Stimulated activated CD4-positive, alpha-beta T cell treated with anti-CD3 and anti-CD28 coated beads, Interleukin-2, amount 100 ng/mL, for 4 hours (primary cell): ENCODE data around the gene IL5RA.

Source experiments
- DNase-seq: peaks from one replicate; pipeline ENCODE4 v3.0.0-alpha.2; 2020; ENCODE audit warnings: low read depth

Gene IL5RA

DNA sequence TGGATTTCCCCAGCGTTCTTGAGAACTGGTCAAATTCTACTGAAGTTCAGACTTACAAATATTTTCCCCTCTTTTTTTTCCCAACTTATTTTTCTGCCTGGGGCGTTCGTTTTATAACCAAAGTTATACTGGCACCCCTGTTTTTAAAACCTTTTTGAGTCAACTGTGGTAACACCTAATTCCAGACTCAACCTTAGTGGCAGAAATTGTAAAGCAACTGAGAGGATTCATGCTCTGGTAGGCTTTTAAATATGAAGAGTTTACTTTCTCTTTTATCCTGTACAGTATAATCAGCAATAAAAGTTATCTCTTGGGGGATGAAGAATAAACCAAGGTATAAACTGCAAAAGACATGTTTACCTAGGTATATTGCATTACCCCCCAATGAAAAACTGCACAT lies 2.3 kb downstream of the IL5RA start:
- DNase-seq = no peak

DNA sequence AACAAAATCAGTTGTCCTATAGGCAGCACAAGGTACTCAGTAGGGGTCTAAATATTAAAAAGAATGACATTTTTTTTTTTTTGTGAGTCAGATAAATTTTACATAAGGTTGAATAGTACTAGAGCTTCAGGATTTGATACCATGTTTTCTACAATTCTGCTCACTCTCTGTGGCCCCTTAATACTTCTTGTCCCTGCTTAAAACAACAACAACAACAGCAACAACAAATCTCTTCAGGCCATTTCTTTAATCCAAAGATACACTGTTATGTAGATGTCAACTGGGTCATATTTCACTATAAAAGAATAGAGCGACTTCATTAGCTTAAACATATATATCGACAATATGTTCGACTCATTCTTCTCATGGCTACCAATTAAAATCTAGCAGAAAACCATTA lies 3.0 kb downstream of the IL5RA start:
- DNase-seq = no peak

DNA sequence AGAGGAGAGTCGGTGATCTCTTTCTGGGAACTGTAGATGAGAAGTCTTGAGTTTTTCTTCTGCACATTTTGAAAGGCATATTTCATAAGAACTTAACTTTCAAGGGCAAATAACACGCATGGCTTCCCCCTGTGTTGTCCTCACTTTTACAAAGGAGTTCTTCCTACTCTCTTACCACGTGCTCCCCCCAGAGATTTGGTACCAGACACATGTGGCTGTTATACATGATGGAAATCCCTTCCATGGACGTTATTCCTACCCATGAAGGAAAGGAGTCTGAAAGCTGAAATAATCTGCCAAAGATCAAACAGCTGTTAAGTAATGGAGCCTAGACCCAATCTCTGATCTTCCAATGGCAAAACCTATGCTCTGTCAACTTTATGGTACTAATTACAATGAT lies 4.4 kb downstream of the IL5RA start:
- no peak for DNase-seq

DNA sequence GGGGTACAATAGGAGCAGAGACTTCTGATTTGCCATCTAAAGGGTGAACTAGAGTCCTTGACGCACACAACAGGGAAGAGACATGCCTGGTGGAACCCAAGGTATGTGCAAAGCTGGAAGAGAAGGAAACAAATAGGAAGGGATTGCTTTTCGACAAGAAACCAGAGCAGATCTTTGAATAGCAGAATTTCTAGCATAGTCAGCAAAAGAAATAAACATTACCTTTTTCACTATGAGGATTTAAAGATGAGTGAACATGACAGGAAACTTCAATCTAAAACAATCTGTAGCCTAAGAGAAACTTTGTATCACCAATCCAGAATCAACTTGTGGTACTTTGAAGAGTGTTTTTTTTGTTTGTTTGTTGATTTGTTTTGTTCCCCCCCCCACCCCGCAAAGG lies 4.9 kb downstream of the IL5RA start:
- no peak for DNase-seq

DNA sequence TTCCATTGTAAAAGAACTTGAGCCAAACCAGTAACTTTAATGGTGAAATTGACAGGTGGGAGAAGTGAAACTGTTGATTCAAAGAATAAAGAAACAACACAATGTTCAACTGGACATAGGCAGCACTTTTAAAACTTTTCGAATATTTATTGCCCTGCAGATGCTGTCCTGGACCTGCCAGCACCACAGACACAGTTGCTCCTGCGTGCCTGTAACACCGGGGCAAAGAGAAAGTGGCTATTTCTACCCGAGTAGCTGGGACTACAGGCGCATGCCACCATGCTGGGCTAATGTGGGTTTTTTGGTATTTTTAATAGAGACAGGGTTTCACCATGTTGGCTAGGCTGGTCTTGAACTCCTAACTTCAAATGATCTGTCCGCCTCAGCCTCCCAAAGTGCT lies 7.4 kb downstream of the IL5RA start:
- DNase-seq = no peak

DNA sequence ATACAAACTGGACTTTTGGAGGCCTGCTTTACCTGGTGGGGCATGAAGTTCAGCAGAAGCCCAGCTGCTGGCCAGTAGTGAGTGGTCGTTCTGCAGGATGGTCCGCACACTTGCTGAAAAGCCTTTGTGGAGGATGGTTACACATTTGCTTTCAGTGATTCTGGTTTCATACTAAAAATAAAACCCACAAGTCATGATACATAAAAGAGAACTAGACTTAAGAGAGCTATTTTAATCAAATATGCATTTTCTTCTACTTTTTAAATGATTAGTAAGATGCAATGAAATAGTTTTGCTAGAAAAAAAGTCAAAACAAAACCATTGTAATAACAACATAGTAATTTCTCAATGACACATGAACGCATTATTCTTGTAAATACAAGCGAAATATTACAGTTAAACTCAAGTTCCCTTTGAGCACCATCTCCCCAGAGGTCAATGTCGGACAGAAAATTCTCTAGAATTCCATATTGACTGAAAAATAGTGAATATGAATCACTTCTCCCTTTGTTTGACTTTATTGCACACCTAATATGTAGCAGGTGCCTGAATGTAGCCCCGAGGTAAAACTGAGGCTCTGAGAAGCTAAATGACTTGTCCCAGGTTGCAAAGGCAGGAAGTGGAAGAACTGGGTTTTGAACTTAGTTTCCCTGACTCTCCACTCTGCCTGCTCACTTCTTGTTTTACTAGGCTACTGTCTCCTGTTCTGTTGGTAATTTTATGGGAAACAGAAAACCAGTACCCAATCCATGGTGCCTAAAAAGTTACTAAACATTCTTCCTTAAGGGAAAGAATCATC lies 8.3 kb downstream of the IL5RA start:
- DNase-seq = no peak

DNA sequence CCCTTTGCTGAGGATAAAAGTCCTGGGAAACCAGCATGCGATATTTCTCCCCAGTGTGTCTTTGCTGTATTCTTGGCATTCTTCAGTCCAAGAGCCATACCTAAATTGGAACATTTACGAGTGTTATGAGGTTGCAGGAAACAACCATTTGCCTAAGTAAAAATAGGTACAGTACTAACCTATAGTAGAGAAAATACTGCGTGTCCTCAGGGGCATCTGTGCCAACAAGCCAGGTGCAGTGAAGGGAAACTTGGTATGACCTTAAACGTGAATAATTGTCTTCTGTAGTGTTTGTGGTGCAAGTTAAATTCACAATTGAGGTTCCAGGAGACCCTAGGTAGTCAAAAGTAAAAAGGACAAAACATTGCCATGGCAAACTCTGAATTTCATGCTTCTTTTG lies 12.2 kb downstream of the IL5RA start:
- DNase-seq = no peak

DNA sequence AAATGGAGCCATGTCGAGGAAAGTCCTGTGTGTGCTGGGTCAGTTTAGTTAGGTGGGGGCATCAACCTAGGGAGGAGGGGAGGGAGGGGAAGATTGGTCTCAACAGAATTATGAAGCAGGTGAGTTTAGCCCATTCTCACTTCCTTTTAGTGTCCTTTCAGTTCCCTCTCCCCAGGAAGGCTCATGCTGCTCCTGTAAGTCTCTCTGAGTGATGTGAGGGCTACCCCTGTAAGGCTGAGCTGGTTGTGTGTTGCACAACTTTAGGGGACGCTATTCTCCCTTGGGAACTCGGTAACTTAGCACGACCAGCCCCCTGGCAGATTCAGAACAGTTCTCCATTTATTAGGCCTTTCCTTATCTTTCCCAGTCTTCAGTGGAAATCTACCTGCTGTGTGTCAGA lies 21.2 kb downstream of the IL5RA start:
- no peak for DNase-seq

DNA sequence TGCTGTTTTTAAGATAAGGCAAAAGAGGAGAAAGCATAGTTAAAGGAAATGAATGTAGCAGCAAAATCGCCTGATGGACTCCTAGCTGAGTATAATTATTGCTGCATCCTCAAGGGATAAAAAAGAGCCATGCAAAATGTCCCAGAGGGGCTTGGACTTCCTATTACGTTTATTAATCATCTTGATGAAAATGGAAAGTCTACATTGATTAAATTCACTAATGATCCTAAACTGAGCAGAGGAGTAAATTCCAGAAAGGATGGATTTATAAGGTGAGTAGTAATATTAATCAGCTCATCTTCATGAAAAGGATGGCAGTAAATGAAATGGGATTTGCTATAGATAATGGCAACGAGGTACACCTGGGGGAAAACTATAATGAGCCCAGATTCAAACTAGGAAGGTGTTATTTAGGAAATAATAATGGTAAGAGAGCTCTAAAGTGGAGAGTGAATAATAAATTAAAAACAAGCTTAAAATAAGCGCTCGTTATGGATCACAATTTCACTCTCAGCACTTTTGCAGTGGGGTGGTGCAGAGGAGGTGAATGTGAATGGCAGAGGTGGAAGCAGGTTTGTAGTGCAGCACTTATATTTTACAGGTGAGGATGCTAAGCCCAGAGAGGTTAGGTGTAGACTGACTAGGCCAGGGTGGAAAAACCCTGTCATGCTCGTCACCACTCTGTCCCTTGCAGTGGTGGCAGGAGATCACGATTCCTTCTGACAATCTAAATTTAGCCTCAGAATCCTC lies 22.3 kb downstream of the IL5RA start:
- DNase-seq = no peak

DNA sequence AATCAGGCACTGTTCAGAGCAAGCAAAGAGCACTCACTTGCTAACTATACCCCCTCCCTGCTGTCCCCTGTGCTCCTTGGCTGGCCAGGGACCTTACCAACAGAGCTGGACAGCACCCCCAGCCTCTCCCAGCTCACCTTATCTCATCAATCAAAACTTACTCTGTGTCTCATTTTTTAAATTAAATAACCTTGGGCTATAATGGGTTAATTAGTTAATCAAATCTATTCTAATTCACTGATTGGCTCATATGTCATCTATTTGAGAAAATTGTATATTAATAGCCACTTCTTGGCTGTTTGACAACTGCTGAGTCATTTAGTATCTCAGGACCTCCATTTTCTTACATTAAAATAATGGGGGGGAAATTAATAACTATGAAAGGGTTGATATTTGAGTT lies 22.9 kb downstream of the IL5RA start:
- no peak for DNase-seq

DNA sequence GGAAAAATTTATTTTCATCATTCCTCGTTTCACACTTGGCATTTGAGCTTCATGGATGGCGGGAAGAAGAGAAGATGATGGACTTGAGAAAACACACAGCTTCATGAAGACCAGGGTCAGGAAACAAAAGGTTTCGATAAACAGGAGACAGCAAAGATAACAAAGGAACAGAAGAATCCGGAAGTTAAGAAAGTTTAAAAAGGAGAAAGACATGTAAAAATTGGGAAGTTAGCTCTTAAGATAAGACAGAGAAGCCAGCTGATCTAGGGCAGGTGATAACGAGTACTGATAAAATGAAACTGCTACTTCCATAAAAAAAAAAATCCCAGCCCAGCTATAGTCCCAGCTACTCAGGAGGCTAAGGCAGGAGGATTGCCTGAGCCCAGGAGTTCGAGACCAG lies 23.9 kb downstream of the IL5RA start:
- DNase-seq = no peak

DNA sequence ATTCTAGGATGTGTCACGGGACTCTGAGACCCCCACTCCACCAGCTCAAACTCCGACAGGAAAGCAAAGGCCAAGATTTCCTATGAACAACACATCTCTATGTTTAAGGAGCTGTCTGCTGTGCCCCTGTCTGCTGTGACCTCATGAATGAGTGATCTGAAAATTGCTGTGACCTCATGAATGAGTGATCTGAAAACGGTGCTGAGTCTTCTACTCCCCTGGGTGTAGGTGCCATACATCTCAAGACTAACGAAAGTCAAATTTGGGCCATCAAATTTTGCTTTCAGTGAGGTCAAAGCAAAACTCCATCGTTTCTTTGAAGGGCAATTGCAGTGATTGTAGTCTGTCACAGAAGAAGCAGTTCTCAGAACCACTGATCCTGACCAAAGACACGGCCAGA lies 24.4 kb downstream of the IL5RA start:
- DNase-seq = no peak

DNA sequence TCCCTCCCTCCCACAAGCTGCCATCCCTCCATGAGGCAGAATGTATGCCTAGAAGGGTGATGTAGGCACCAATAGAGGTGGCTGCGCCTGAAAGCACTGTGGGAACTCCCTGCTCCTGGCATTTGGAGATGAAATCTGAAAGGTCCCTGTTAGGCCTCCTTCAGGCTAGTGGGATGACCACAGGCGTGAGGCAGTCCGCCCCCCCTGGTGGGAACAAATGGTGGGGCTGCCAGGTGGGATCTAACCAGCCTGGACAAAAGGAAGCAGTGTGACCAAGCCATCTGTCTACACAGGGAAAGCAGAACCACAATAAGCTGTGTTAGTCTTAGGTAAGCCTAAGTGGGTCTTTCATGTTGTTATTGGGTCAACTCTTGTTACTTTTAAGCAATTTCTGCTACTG lies 25.3 kb downstream of the IL5RA start:
- DNase-seq = no peak

DNA sequence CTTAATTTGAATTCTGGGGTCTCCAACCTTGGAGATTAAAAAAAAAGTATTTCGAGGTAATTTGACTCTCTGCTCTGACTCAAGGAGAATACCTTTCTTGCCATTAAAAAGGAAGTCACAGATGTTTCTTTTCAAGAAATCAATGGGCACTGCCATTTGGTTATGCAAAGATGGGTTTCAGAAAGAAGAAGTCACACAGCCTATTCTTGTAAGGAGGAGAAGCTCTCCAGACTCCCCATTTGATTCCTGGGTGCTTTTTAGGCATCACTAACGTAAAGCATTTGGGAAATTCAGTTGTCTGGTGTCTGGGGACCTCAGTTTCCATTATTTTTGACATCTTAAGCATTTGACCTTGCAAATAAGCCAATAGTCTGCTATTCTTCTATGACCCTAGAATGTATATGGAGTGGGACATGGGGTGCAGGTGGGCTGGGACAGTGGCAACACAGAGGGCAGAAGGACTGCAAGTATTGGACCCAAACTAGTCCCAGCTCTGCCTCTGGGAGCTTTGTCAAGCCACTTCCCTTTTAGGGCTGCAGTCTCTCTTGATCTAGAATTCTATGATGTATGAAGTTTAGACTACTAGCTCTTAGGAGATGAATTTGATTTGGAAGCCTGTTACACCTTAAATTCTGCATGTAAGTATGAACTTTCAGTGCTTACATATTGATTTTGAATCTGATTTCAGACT lies 27.8 kb downstream of the IL5RA start:
- no peak for DNase-seq

DNA sequence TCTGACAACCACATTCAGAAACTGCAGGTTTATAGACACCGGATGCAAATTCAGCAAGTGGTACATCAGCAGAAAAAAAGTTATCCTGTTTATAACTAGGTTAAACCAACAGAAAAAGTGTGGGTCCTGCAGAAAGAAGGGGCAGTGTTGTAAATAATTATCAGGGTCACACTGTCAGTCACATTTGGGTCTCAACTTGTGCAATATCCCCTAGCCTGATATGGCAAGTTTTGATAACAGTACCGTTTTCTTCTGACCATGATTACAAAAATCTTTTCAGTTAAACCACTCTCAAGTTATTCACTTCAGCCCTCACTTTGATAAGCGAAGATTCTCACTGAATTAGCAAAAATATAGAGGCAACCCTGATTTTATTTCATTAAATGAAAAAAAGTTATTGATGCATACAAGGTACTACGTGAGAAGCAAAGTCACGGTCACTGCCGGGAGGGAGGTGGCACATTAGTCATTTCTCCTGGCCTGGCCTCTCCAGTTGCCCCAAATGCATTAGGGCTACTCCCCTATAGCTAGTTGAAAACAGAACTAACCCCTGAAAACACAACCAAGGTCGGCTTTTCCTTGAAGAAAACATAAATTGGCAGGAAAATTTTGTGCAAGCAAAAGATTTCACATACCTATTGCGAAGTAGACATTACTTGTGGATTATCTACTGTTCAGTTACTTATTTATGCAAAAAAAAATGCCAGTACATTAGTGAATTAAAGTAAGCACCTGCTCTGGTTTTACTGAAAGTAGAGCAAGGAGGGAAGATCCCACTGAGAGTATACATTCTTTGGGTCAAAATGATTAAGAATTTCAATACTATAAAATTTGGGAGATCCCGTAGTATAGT lies 28.6 kb downstream of the IL5RA start:
- no peak for DNase-seq

DNA sequence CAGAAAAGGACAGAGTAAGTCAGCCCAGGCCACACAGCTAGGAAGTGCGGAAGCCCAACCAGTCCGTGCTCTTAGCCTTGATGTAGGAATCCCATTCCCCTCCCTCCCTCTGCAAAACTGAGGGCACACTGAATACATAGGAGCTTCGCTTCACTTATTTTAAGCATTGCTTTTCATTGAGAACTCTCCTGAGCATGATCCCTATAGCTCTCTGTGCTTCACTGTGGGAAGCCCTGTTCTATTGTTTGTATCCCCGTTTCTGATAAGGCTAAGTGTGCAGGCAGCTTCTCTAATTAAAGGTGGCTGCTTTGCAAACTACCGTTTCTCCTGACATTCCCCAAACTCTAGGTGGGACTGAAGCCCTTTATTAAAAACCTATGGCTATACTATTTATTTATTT lies 29.9 kb downstream of the IL5RA start:
- no peak for DNase-seq

DNA sequence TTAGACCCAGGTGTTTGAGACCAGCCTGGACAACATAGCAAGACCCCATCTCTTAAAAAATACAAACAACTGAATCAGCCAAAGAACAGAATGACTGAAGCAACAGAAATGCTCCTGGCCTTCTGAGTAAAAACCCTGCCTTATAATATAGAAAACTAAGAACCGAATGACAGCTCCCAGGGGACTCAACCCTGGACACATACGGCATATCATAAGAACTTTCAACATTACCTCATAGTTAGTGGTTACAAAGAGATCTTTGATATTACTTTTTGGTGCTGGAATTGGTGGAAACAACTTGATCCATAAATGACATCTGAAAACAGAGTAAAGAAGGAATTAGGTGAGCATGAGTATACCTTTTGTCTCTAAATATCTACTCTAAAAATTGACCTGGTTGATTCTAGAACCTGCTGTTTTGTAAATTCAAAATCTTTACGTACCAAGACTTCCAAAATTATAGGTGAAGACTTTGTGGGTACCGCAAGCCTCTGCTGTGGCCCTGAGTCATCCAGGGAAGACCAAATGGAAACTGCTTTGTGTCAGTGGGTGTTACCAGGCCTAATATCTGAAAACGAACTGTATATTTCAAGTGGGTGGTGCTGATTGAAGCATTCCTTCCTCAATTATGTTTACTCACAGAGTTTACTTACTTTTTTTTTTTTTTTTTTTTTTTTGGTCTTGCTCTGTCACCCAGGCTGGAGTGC lies 35.5 kb downstream of the IL5RA start:
- DNase-seq = no peak

DNA sequence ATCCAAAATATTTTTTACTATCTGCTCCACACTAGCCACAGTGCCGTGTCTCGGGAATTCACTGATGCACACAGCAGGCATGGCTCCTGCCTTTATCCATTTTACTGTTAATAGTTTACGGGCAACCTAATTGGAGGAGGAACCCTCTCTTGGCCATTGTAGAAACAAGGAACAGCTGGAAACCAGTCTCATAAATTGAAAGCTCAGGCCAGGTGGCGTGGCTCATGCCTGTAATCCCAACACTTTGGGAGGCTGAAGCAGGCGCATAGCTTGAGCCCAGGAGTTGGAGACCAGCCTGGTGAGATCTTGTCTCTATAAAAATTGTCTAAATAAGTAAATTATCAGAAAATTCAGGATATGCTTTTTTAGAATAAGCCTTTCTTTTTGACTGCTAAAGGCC lies 39.0 kb downstream of the IL5RA start:
- no peak for DNase-seq

DNA sequence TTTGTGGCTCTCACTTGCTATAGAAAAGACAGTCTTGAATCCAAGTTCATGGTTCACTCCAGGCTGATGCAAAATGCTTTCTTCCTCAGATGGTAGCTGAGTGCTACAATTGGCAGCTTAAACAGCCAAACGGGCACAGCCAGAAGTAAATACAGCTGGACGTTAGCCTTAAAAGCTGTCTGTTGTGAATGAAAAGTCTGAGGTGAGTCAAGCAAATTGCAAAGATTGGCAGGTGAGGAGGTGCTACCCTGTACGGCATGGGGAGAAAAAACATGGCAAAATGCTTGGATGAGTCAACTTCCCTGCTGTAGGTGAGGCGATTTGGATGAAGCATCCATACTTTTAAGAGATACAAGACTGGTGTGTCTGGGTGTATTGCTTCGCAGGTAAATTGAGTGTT lies 40.5 kb downstream of the IL5RA start:
- DNase-seq = no peak

DNA sequence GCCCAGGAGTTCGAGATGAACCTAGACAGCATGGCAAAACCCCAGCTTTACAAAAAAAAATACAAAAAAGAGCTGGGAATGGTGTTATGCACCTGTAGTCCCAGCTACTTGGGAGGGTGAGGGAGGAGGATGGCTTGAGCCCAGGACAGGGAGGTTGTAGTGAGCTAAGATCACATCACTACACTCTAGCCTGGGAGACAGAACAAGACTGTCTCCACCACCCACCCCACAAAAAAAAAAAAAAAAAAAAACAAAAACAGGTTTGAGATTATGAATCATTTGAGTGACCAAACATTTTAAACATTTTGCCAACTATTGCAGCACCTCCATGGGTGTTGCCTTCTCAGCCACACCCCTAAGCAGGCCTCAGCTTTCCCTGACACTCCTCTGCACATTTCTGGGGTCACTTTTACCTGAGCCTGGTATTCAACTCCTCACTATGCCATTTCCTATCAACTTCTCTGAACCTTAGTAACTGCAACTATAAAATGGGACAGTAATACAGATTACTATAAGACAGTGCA lies 41.8 kb downstream of the IL5RA start:
- no peak for DNase-seq

DNA sequence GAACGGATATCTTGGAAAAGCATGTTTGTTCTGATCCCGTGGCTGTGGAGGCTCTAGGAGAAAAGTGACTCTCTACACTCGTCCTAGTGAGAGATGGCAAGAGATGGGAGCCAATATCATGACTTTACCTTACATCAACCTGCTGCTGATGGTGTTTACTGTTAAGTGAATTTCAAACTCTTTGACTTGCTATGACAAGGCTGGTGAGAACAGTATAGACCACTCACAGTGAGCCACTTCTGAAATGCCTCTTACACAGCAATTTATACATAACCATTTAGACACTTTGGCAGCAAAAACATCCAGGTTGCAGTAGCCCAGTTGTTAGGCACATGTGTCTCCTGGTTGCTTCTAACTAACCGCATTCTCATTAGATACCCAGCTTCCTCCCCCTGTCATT lies 43.3 kb downstream of the IL5RA start:
- DNase-seq = no peak
